Suprapubic skin (tissue), 4 donors: Measurements from ENCODE around the gene SLC7A9.

Experiments
- CTCF ChIP-seq, 2 donors: fragments of 200-600 bp in 1 of 2; fragments of 450-650 bp in 1 of 2; sonication (generic) in 1 of 2; IDR thresholded peaks; one replicate each; pipeline ENCODE4 v1.5.1; 2016 to 2019; ENCODE audit warnings: antibody characterized with exemption in 2 of 2, mild to moderate bottlenecking in 1 of 2, moderate library complexity in 1 of 2
- EP300 ChIP-seq: sonication (generic); formaldehyde crosslinking; IDR thresholded peaks from one replicate; pipeline ENCODE4 v1.6.1; 2017; ENCODE audit warnings: antibody characterized with exemption
- POLR2A ChIP-seq, 2 donors: fragments of 450-650 bp; IDR thresholded peaks; one replicate each; pipeline ENCODE4 v1.6.1; 2017; ENCODE audit warnings: antibody characterized with exemption in 2 of 2, mild to moderate bottlenecking in 2 of 2, moderate library complexity in 2 of 2
- POLR2AphosphoS5 ChIP-seq, 3 donors: sonication (generic); formaldehyde crosslinking; IDR thresholded peaks; one replicate each; pipeline ENCODE4 v1.6.1; 2017; ENCODE audit warnings: antibody characterized with exemption in 3 of 3

GRCh38 chr19:32852216-32852615 is 17.4 kb downstream of the SLC7A9 start:
- no peak for TF ChIP-seq CTCF (IDR thresholded peaks at IDR 0.05)
- TF ChIP-seq POLR2A (IDR thresholded peaks at IDR 0.05), result no peak
- TF ChIP-seq EP300, result no peak
- TF ChIP-seq POLR2AphosphoS5 (IDR thresholded peaks at IDR 0.05), result no peak
